A549 (cell line): ENCODE results near the gene TUBA4B.

Source experiments
- JUNB ChIP-seq: fragments of >200 bp; sonication (Bioruptor Twin); formaldehyde crosslinking; IDR thresholded peaks from 2 replicates; pipeline ENCODE4 v1.6.1; 2016
- NR3C1 ChIP-seq: fragments of >200 bp; sonication (Bioruptor Twin); formaldehyde crosslinking; IDR thresholded peaks from 3 replicates; pipeline ENCODE4 v1.6.1; 2017
- POLR2A ChIP-seq: IDR thresholded peaks from 2 replicates; pipeline ENCODE4 v1.6.1; 2012; ENCODE audit warnings: mild to moderate bottlenecking, low read length
- TF ChIP-seq, protein P1 (sequence below): fragments of >200 bp; sonication (Bioruptor Twin); formaldehyde crosslinking; IDR thresholded peaks from 3 replicates; pipeline ENCODE4 v1.5.1; 2016

DNA sequence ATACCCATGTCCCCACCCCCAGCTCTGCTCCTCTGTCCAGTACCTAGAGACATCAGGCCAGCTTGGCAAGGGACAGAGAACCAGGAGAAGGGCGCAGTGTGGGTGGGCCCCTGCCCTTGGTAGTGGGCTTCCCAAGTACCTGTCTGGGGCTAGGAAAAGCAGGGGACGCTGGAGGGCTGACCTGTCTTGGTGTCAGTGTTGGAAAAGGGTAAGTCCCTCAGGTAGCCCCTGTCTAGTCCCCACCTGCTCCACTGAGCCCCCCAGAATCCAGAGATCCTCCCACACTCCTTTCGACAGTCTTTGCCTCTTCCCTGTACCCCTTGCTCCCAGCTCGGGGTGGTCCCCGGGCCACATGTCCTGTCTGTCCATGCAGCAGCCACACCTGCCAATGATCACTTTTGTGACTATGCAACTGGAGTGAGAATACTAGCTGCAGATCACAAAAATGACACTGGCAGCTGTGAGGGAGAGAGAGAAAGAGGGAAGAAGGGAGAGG is 40.7 kb downstream of the TUBA4B start:
- TF ChIP-seq NR3C1 (no peak), JUNB (no peak), POLR2A (no peak)
- TF ChIP-seq, protein P1, sequence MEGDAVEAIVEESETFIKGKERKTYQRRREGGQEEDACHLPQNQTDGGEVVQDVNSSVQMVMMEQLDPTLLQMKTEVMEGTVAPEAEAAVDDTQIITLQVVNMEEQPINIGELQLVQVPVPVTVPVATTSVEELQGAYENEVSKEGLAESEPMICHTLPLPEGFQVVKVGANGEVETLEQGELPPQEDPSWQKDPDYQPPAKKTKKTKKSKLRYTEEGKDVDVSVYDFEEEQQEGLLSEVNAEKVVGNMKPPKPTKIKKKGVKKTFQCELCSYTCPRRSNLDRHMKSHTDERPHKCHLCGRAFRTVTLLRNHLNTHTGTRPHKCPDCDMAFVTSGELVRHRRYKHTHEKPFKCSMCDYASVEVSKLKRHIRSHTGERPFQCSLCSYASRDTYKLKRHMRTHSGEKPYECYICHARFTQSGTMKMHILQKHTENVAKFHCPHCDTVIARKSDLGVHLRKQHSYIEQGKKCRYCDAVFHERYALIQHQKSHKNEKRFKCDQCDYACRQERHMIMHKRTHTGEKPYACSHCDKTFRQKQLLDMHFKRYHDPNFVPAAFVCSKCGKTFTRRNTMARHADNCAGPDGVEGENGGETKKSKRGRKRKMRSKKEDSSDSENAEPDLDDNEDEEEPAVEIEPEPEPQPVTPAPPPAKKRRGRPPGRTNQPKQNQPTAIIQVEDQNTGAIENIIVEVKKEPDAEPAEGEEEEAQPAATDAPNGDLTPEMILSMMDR, result no peak
